Stimulated activated naive CD8-positive, alpha-beta T cell treated with anti-CD3 and anti-CD28 coated beads, Interleukin-15, Interleukin-2, amounts not matched to agents 100 ng/mL and 50 ng/mL, for 24 hours (primary cell): ENCODE results near the gene MYH15.
"Not testable (repeated sequence)": the region's sequence is repeated elsewhere in the genome, so short reads cannot be mapped to it uniquely, and the experiment has no call there.

Source experiments
- H3K27ac Mint-ChIP-seq: one replicate; pipeline ENCODE4 v1.8.0; 2021; ENCODE audit warnings: mild to moderate bottlenecking, mixed read lengths
- H3K27me3 Mint-ChIP-seq: one replicate; pipeline ENCODE4 v1.8.0; 2021; ENCODE audit warnings: mixed read lengths
- H3K36me3 Mint-ChIP-seq: one replicate; pipeline ENCODE4 v1.8.0; 2021; ENCODE audit warnings: low read depth, mixed read lengths
- H3K4me1 Mint-ChIP-seq: one replicate; pipeline ENCODE4 v1.8.0; 2021; ENCODE audit warnings: low read depth, mixed read lengths
- H3K4me3 Mint-ChIP-seq: one replicate; pipeline ENCODE4 v1.8.0; 2021; ENCODE audit warnings: mild to moderate bottlenecking, mixed read lengths
- H3K9me3 Mint-ChIP-seq: one replicate; pipeline ENCODE4 v1.8.0; 2021; ENCODE audit warnings: mixed read lengths

Gene MYH15

GRCh38 chr3:108383306-108383705 is 127.1 kb downstream of the MYH15 start:
- Mint-ChIP-seq H3K27ac (no peak overlapping the region), H3K9me3 (no peaks in the 10 kb centered on the region), H3K27me3 (no peaks in the 10 kb centered on the region), H3K4me1 (peaks cover 26% of the 10 kb centered on the region), H3K36me3 (no peaks in the 10 kb centered on the region), H3K4me3 (no peak overlapping the region)

GRCh38 chr3:108381529-108382140 is 128.8 kb downstream of the MYH15 start:
- peaks cover 9% of the 10 kb centered on the region for H3K4me1 Mint-ChIP-seq
- no peak overlapping the region for H3K4me3 Mint-ChIP-seq
- H3K27me3 Mint-ChIP-seq, result no peaks in the 10 kb centered on the region
- no peaks in the 10 kb centered on the region for H3K9me3 Mint-ChIP-seq
- H3K36me3 Mint-ChIP-seq, result no peaks in the 10 kb centered on the region
- no peak overlapping the region for H3K27ac Mint-ChIP-seq

- no peaks in the 10 kb centered on the region for H3K9me3 Mint-ChIP-seq
- H3K4me1 Mint-ChIP-seq, result peaks cover 6% of the 10 kb centered on the region
- no peaks in the 10 kb centered on the region for H3K27me3 Mint-ChIP-seq
- H3K36me3 Mint-ChIP-seq, result no peaks in the 10 kb centered on the region
- H3K27ac Mint-ChIP-seq, result no peak overlapping the region
- no peak overlapping the region for H3K4me3 Mint-ChIP-seq
These were observed 130.1 kb downstream of the MYH15 start for GRCh38 chr3:108380128-108380795.

GRCh38 chr3:108378952-108379342 is 131.4 kb downstream of the MYH15 start:
- H3K4me1 Mint-ChIP-seq, H3K27me3 Mint-ChIP-seq: not testable (repeated sequence)

GRCh38 chr3:108378153-108378951 is 132.0 kb downstream of the MYH15 start:
- Mint-ChIP-seq H3K27me3 (no peaks in the 10 kb centered on the region), H3K27ac (no peak overlapping the region), H3K36me3 (no peaks in the 10 kb centered on the region), H3K9me3 (no peaks in the 10 kb centered on the region), H3K4me3 (no peak overlapping the region), H3K4me1 (peaks cover 6% of the 10 kb centered on the region)

More at GRCh38 chr3:108378952-108379342, 131.4 kb downstream of the MYH15 start:
- H3K9me3 Mint-ChIP-seq, H3K36me3 Mint-ChIP-seq, H3K27ac Mint-ChIP-seq, H3K4me3 Mint-ChIP-seq: not testable (repeated sequence)

- H3K36me3 Mint-ChIP-seq, result no peaks in the 10 kb centered on the region
- H3K4me1 Mint-ChIP-seq, result peaks cover 6% of the 10 kb centered on the region
- H3K27me3 Mint-ChIP-seq, result no peaks in the 10 kb centered on the region
- no peaks in the 10 kb centered on the region for H3K9me3 Mint-ChIP-seq
- H3K27ac Mint-ChIP-seq, result no peak overlapping the region
- H3K4me3 Mint-ChIP-seq, result no peak overlapping the region
These were observed 133.0 kb downstream of the MYH15 start for GRCh38 chr3:108377384-108377783.

GRCh38 chr3:108376026-108376425 is 134.4 kb downstream of the MYH15 start:
- H3K4me3 Mint-ChIP-seq, result no peak overlapping the region
- no peaks in the 10 kb centered on the region for H3K9me3 Mint-ChIP-seq
- H3K4me1 Mint-ChIP-seq, result no peaks in the 10 kb centered on the region
- no peaks in the 10 kb centered on the region for H3K27me3 Mint-ChIP-seq
- H3K27ac Mint-ChIP-seq, result no peak overlapping the region
- no peaks in the 10 kb centered on the region for H3K36me3 Mint-ChIP-seq

- Mint-ChIP-seq H3K4me1 (no peaks in the 10 kb centered on the region), H3K36me3 (no peaks in the 10 kb centered on the region), H3K9me3 (no peaks in the 10 kb centered on the region), H3K27me3 (no peaks in the 10 kb centered on the region), H3K4me3 (no peak overlapping the region), H3K27ac (no peak overlapping the region)
These were observed 151.4 kb downstream of the MYH15 start for GRCh38 chr3:108359011-108359410.

- H3K27ac Mint-ChIP-seq, result no peak overlapping the region
- H3K36me3 Mint-ChIP-seq, result no peaks in the 10 kb centered on the region
- H3K27me3 Mint-ChIP-seq, result no peaks in the 10 kb centered on the region
- H3K4me3 Mint-ChIP-seq, result no peak overlapping the region
- H3K9me3 Mint-ChIP-seq, result no peaks in the 10 kb centered on the region
- H3K4me1 Mint-ChIP-seq, result no peaks in the 10 kb centered on the region
These were observed 153.4 kb downstream of the MYH15 start for GRCh38 chr3:108357042-108357441.

- no peaks in the 10 kb centered on the region for H3K27me3 Mint-ChIP-seq
- no peaks in the 10 kb centered on the region for H3K4me1 Mint-ChIP-seq
- no peak overlapping the region for H3K4me3 Mint-ChIP-seq
- no peak overlapping the region for H3K27ac Mint-ChIP-seq
- no peaks in the 10 kb centered on the region for H3K36me3 Mint-ChIP-seq
- H3K9me3 Mint-ChIP-seq, result no peaks in the 10 kb centered on the region
These were observed 155.8 kb downstream of the MYH15 start for GRCh38 chr3:108354562-108354961.

- no peaks in the 10 kb centered on the region for H3K4me1 Mint-ChIP-seq
- H3K9me3 Mint-ChIP-seq, result no peaks in the 10 kb centered on the region
- no peak overlapping the region for H3K4me3 Mint-ChIP-seq
- no peak overlapping the region for H3K27ac Mint-ChIP-seq
- no peaks in the 10 kb centered on the region for H3K36me3 Mint-ChIP-seq
- no peaks in the 10 kb centered on the region for H3K27me3 Mint-ChIP-seq
These were observed 158.2 kb downstream of the MYH15 start for GRCh38 chr3:108352176-108352575.

GRCh38 chr3:108346301-108347227 is 163.8 kb downstream of the MYH15 start:
- Mint-ChIP-seq H3K9me3 (no peaks in the 10 kb centered on the region), H3K36me3 (no peaks in the 10 kb centered on the region), H3K27ac (no peak overlapping the region), H3K27me3 (no peaks in the 10 kb centered on the region), H3K4me3 (no peak overlapping the region), H3K4me1 (peaks cover 17% of the 10 kb centered on the region)

GRCh38 chr3:108345492-108346205 is 164.7 kb downstream of the MYH15 start:
- H3K9me3 Mint-ChIP-seq, result no peaks in the 10 kb centered on the region
- no peak overlapping the region for H3K27ac Mint-ChIP-seq
- H3K4me3 Mint-ChIP-seq, result no peak overlapping the region
- peaks cover 17% of the 10 kb centered on the region for H3K4me1 Mint-ChIP-seq
- H3K36me3 Mint-ChIP-seq, result no peaks in the 10 kb centered on the region
- no peaks in the 10 kb centered on the region for H3K27me3 Mint-ChIP-seq

GRCh38 chr3:108343491-108343890 is 166.9 kb downstream of the MYH15 start:
- Mint-ChIP-seq H3K9me3 (no peaks in the 10 kb centered on the region), H3K36me3 (no peaks in the 10 kb centered on the region), H3K27ac (no peak overlapping the region), H3K4me1 (peaks cover 22% of the 10 kb centered on the region), H3K27me3 (no peaks in the 10 kb centered on the region), H3K4me3 (no peak overlapping the region)
